Muscle layer of colon (tissue), 2 donors: ENCODE results near the gene MOV10L1.
A peak's percentile ranks its signal among the peaks of the same experiment; 100 is the strongest.

Experiments used
- H3K27ac ChIP-seq: one replicate; pipeline ENCODE4 v1.7.0; 2013; ENCODE audit warnings: low read depth, mild to moderate bottlenecking, low read length, moderate library complexity
- H3K27me3 ChIP-seq, 2 donors: one replicate each; pipeline ENCODE4 v1.7.0; 2013; ENCODE audit warnings: low read length in 2 of 2, mild to moderate bottlenecking in 2 of 2; ENCODE audit not compliant: insufficient read depth in 2 of 2, control insufficient read depth in 1 of 2
- H3K36me3 ChIP-seq: one replicate; pipeline ENCODE4 v1.7.0; 2013; ENCODE audit warnings: mild to moderate bottlenecking, low read length; ENCODE audit not compliant: insufficient read depth
- H3K4me1 ChIP-seq: one replicate; pipeline ENCODE4 v1.7.0; 2013; ENCODE audit warnings: mild to moderate bottlenecking, low read length; ENCODE audit not compliant: insufficient read depth
- H3K4me3 ChIP-seq, 2 donors: one replicate each; pipeline ENCODE4 v1.7.0; 2013; ENCODE audit warnings: low read length in 2 of 2, low read depth in 1 of 2, mild to moderate bottlenecking in 1 of 2, moderate library complexity in 1 of 2
- H3K9ac ChIP-seq: one replicate; pipeline ENCODE4 v1.7.0; 2013; ENCODE audit warnings: low read length
- H3K9me3 ChIP-seq: one replicate; pipeline ENCODE4 v1.7.0; 2013; ENCODE audit warnings: mild to moderate bottlenecking, low read length
- donor health status: abdominal sarcoma.
- donor health status: Adenocarcinoma of cecum.

MOV10L1 gene

GRCh38 chr22:50092342-50092741, 2.5 kb downstream of the MOV10L1 start:
- Histone ChIP-seq H3K27me3 (peaks cover 10 to 13% of the 10 kb centered on the region in 2 donors), H3K4me3 (no peak overlapping the region), H3K9me3 (no peaks in the 10 kb centered on the region), H3K36me3 (no peaks in the 10 kb centered on the region), H3K27ac (no peak overlapping the region), H3K9ac (no peak overlapping the region), H3K4me1 (no peaks in the 10 kb centered on the region)

GRCh38 chr22:50098052-50098451, 8.2 kb downstream of the MOV10L1 start:
- Histone ChIP-seq H3K36me3 (no peaks in the 10 kb centered on the region), H3K9me3 (no peaks in the 10 kb centered on the region), H3K27me3 (no peaks in the 10 kb centered on the region), H3K9ac (no peak overlapping the region), H3K27ac (no peak overlapping the region), H3K4me3 (no peak overlapping the region), H3K4me1 (no peaks in the 10 kb centered on the region)

GRCh38 chr22:50101870-50102565, 12.2 kb downstream of the MOV10L1 start:
- no peaks in the 10 kb centered on the region for H3K9me3 ChIP-seq
- H3K27ac ChIP-seq: no peak overlapping the region
- no peaks in the 10 kb centered on the region for H3K4me1 ChIP-seq
- no peaks in the 10 kb centered on the region for H3K36me3 ChIP-seq
- no peaks in the 10 kb centered on the region for H3K27me3 ChIP-seq
- no peak overlapping the region for H3K9ac ChIP-seq
- H3K4me3 ChIP-seq: no peak overlapping the region

- Histone ChIP-seq H3K9ac (no peak overlapping the region), H3K9me3 (no peaks in the 10 kb centered on the region), H3K27ac (no peak overlapping the region)
Measured at GRCh38 chr22:50102946-50103345, 13.1 kb downstream of the MOV10L1 start.

GRCh38 chr22:50104141-50104544, 14.3 kb downstream of the MOV10L1 start:
- Histone ChIP-seq H3K9ac (no peak overlapping the region), H3K9me3 (no peaks in the 10 kb centered on the region), H3K27me3 (no peaks in the 10 kb centered on the region), H3K36me3 (no peaks in the 10 kb centered on the region), H3K4me1 (no peaks in the 10 kb centered on the region), H3K4me3 (no peak overlapping the region), H3K27ac (no peak overlapping the region)

More at GRCh38 chr22:50102946-50103345, 13.1 kb downstream of the MOV10L1 start:
- Histone ChIP-seq H3K36me3 (no peaks in the 10 kb centered on the region), H3K4me1 (no peaks in the 10 kb centered on the region), H3K27me3 (no peaks in the 10 kb centered on the region), H3K4me3 (no peak overlapping the region)

GRCh38 chr22:50105208-50106100, 15.6 kb downstream of the MOV10L1 start:
- Histone ChIP-seq H3K9ac (no peak overlapping the region), H3K4me3 (no peak overlapping the region), H3K36me3 (no peaks in the 10 kb centered on the region), H3K9me3 (no peaks in the 10 kb centered on the region), H3K27ac (no peak overlapping the region), H3K27me3 (no peaks in the 10 kb centered on the region), H3K4me1 (no peaks in the 10 kb centered on the region)

GRCh38 chr22:50107529-50107928, 17.7 kb downstream of the MOV10L1 start:
- no peak overlapping the region for H3K4me3 ChIP-seq
- H3K27me3 ChIP-seq: peaks cover 0 to 5% of the 10 kb centered on the region in 2 donors
- H3K4me1 ChIP-seq: no peaks in the 10 kb centered on the region

GRCh38 chr22:50111056-50111455, 21.2 kb downstream of the MOV10L1 start:
- Histone ChIP-seq H3K27ac (no peak overlapping the region), H3K9ac (no peak overlapping the region), H3K9me3 (no peaks in the 10 kb centered on the region), H3K36me3 (no peaks in the 10 kb centered on the region), H3K27me3 (peaks cover 0 to 5% of the 10 kb centered on the region in 2 donors), H3K4me3 (no peak overlapping the region), H3K4me1 (peaks cover 11% of the 10 kb centered on the region)

More at GRCh38 chr22:50107529-50107928, 17.7 kb downstream of the MOV10L1 start:
- Histone ChIP-seq H3K36me3 (no peaks in the 10 kb centered on the region), H3K27ac (no peak overlapping the region), H3K9me3 (no peaks in the 10 kb centered on the region), H3K9ac (no peak overlapping the region)

- H3K9me3 ChIP-seq: no peaks in the 10 kb centered on the region
- H3K4me3 ChIP-seq: no peak overlapping the region
Measured at GRCh38 chr22:50112151-50113118, 22.6 kb downstream of the MOV10L1 start.

GRCh38 chr22:50114221-50115021, 24.6 kb downstream of the MOV10L1 start:
- no peaks in the 10 kb centered on the region for H3K9me3 ChIP-seq
- peaks cover 0 to 5% of the 10 kb centered on the region in 2 donors for H3K27me3 ChIP-seq
- H3K9ac ChIP-seq: peak overlapping the region; percentile 39
- H3K27ac ChIP-seq: no peak overlapping the region
- H3K4me3 ChIP-seq: peak overlapping the region in 1 of 2 donors; percentile 35
- H3K4me1 ChIP-seq: peaks cover 21% of the 10 kb centered on the region
- H3K36me3 ChIP-seq: no peaks in the 10 kb centered on the region

More at GRCh38 chr22:50112151-50113118, 22.6 kb downstream of the MOV10L1 start:
- H3K9ac ChIP-seq: no peak overlapping the region
- peaks cover 0 to 5% of the 10 kb centered on the region in 2 donors for H3K27me3 ChIP-seq
- H3K27ac ChIP-seq: no peak overlapping the region
- H3K36me3 ChIP-seq: no peaks in the 10 kb centered on the region
- peaks cover 11% of the 10 kb centered on the region for H3K4me1 ChIP-seq
